Measurements from ENCODE around the gene SLC16A3.

Gene SLC16A3

DNA sequence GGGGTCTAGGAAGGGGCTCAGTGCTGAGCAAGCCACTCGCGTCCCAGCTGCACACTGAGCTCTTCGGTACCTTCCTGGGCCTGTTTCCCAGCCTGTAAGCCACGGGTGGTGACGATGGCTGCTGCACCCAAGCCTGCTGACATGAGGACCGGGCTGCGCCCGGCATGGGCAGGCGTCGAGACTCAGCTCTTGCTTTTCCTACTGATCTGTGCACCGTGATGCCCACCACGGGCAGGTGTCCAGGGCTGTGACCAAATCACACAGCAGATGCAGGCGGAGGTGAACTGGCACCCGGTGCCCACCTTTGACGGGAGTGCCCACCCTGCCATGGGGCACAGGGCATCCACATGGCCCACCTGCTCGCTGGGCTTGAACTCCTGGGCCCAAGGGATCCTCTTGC lies 34.1 kb upstream of the SLC16A3 start:
- H3K4me1 ChIP-seq (ENCODE audit: control insufficient read depth, low read depth, low read length), result no peaks in the 10 kb centered on the region
- H3K27me3 ChIP-seq (ENCODE audit: control insufficient read depth, insufficient read depth, low read length), result no peaks in the 10 kb centered on the region
- no peaks in the 10 kb centered on the region for H3K9me3 ChIP-seq (ENCODE audit: control insufficient read depth, low read depth, low read length)
- peaks cover 5% of the 10 kb centered on the region for H3K36me3 ChIP-seq (ENCODE audit: control insufficient read depth, low read depth, low read length)
- no peak overlapping the region for H3K4me3 ChIP-seq (ENCODE audit: low read length)
- no peak overlapping the region for H3K9ac ChIP-seq (ENCODE audit: low read length)
- no peak overlapping the region for H3K27ac ChIP-seq (ENCODE audit: low read length)

DNA sequence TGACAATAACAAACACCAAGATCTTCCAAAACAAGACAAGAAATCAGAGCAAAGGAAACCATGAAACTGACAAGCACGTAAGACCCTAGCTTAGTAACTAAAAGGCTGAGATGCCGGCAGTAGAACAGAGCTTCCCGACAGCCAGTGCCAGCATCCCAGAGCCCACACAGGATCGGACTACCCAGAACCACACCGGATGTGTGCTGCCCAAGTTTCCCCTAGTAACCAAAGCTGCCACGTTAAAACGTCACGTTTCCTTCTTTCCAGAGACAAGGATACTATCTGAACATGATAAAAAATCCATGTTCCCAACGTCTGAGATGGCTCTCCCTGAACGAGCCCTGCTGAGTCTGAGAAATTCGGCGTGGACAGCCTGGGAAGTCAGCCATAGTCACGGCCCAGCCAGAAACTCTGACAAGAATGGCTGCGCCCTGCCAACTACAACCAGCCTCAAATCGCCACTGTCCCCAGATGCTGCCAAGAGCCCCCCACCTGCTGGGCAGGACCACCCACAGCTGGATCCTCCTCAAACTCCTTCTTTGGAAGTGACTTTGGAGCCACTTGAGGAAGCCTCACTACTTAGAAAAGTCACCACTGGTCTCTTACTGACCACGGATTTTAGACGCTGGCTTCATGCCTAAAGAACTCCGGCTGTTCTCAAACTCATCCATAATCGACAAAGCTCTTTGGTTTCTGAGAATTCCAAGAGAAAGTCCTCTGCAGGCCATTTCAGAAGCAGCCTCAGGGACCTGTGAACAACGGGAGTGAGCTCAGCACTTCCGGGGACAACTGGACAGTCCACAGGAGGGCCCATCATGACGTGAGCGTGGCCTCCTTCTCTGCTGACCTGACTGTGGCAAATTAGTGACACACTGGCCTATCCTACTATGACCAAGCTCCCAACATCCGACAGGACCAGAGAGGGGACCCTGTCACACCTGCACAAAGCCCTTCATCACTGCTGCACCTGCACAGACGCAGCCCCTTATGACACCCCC lies 32.9 kb upstream of the SLC16A3 start:
- Histone ChIP-seq H3K36me3 (ENCODE audit: control insufficient read depth, low read depth, low read length) (peaks cover 5% of the 10 kb centered on the region), H3K4me3 (ENCODE audit: low read length) (no peak overlapping the region), H3K9ac (ENCODE audit: low read length) (no peak overlapping the region)

GRCh38 chr17:82198092-82198491 lies 30.8 kb upstream of the SLC16A3 start:
- no peak overlapping the region for H3K9ac ChIP-seq (ENCODE audit: low read length)
- peaks cover under 1% of the 10 kb centered on the region for H3K36me3 ChIP-seq (ENCODE audit: control insufficient read depth, low read depth, low read length)
- H3K9me3 ChIP-seq (ENCODE audit: control insufficient read depth, low read depth, low read length), result no peaks in the 10 kb centered on the region
- H3K4me1 ChIP-seq (ENCODE audit: control insufficient read depth, low read depth, low read length), result no peaks in the 10 kb centered on the region
- H3K27me3 ChIP-seq (ENCODE audit: control insufficient read depth, insufficient read depth, low read length), result no peaks in the 10 kb centered on the region
- H3K4me3 ChIP-seq (ENCODE audit: low read length), result no peak overlapping the region
- H3K27ac ChIP-seq (ENCODE audit: low read length), result no peak overlapping the region

More for the DNA sequence above, 32.9 kb upstream of the SLC16A3 start:
- H3K9me3 ChIP-seq (ENCODE audit: control insufficient read depth, low read depth, low read length), result no peaks in the 10 kb centered on the region
- no peak overlapping the region for H3K27ac ChIP-seq (ENCODE audit: low read length)
- no peaks in the 10 kb centered on the region for H3K4me1 ChIP-seq (ENCODE audit: control insufficient read depth, low read depth, low read length)
- no peaks in the 10 kb centered on the region for H3K27me3 ChIP-seq (ENCODE audit: control insufficient read depth, insufficient read depth, low read length)

DNA sequence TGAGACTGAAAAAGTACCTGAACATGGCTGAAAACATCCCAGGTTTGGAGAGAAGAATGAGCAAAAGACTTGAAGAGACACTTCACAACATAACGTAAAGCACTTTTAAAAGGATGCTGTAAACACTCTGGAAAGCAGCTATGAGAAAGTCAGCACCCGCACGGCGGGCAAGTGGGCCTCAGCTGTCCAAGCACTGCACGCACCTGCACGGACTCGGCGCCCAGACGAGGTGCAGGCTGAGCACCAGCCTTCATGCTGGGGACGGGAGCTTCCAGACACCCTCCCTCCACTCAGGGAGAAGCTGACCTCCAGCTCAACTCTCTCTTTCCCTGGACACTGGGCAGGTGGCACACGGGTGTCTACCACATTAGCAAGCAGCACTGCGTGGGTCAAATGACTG lies 29.3 kb upstream of the SLC16A3 start:
- H3K4me1 ChIP-seq (ENCODE audit: control insufficient read depth, low read depth, low read length), result no peaks in the 10 kb centered on the region
- H3K9me3 ChIP-seq (ENCODE audit: control insufficient read depth, low read depth, low read length), result no peaks in the 10 kb centered on the region
- no peak overlapping the region for H3K9ac ChIP-seq (ENCODE audit: low read length)
- H3K27ac ChIP-seq (ENCODE audit: low read length), result no peak overlapping the region
- H3K4me3 ChIP-seq (ENCODE audit: low read length), result no peak overlapping the region
- no peaks in the 10 kb centered on the region for H3K36me3 ChIP-seq (ENCODE audit: control insufficient read depth, low read depth, low read length)
- no peaks in the 10 kb centered on the region for H3K27me3 ChIP-seq (ENCODE audit: control insufficient read depth, insufficient read depth, low read length)

DNA sequence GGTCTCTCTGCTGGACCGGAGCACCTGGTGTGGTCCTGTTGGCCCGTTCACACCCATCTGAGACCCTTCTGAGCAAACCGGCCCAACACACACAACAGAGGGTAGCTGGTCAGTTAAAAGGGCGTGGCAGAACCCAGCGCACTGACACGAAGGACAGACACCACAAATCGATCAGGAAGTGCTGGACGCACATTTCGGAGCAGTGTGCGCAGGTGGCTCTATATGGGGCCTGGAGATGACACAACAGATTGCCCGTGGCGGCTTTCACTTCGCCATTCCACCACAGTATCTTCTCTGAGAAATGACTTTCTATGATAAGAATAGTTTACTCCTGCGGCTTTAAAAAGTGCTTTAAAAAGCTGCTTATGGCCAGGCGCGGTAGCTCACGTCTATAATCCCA lies 28.7 kb upstream of the SLC16A3 start:
- H3K4me1 ChIP-seq (ENCODE audit: control insufficient read depth, low read depth, low read length), result no peaks in the 10 kb centered on the region
- no peak overlapping the region for H3K9ac ChIP-seq (ENCODE audit: low read length)
- H3K36me3 ChIP-seq (ENCODE audit: control insufficient read depth, low read depth, low read length), result no peaks in the 10 kb centered on the region
- no peak overlapping the region for H3K27ac ChIP-seq (ENCODE audit: low read length)
- H3K4me3 ChIP-seq (ENCODE audit: low read length), result no peak overlapping the region
- H3K27me3 ChIP-seq (ENCODE audit: control insufficient read depth, insufficient read depth, low read length), result no peaks in the 10 kb centered on the region
- H3K9me3 ChIP-seq (ENCODE audit: control insufficient read depth, low read depth, low read length), result no peaks in the 10 kb centered on the region

- Histone ChIP-seq H3K9me3 (ENCODE audit: control insufficient read depth, low read depth, low read length) (no peaks in the 10 kb centered on the region), H3K4me3 (ENCODE audit: low read length) (no peak overlapping the region), H3K27ac (ENCODE audit: low read length) (no peak overlapping the region), H3K4me1 (ENCODE audit: control insufficient read depth, low read depth, low read length) (no peaks in the 10 kb centered on the region), H3K27me3 (ENCODE audit: control insufficient read depth, insufficient read depth, low read length) (no peaks in the 10 kb centered on the region), H3K36me3 (ENCODE audit: control insufficient read depth, low read depth, low read length) (no peaks in the 10 kb centered on the region), H3K9ac (ENCODE audit: low read length) (no peak overlapping the region)
These were observed 27.9 kb upstream of the SLC16A3 start for GRCh38 chr17:82200743-82201497.

GRCh38 chr17:82201498-82201910 lies 27.3 kb upstream of the SLC16A3 start:
- H3K27ac ChIP-seq (ENCODE audit: low read length), result no peak overlapping the region
- H3K9me3 ChIP-seq (ENCODE audit: control insufficient read depth, low read depth, low read length), result no peaks in the 10 kb centered on the region
- H3K4me1 ChIP-seq (ENCODE audit: control insufficient read depth, low read depth, low read length), result peaks cover 4% of the 10 kb centered on the region
- no peak overlapping the region for H3K4me3 ChIP-seq (ENCODE audit: low read length)
- H3K36me3 ChIP-seq (ENCODE audit: control insufficient read depth, low read depth, low read length), result no peaks in the 10 kb centered on the region
- no peaks in the 10 kb centered on the region for H3K27me3 ChIP-seq (ENCODE audit: control insufficient read depth, insufficient read depth, low read length)
- H3K9ac ChIP-seq (ENCODE audit: low read length), result no peak overlapping the region

GRCh38 chr17:82202981-82203380 lies 25.9 kb upstream of the SLC16A3 start:
- Histone ChIP-seq H3K27me3 (ENCODE audit: control insufficient read depth, insufficient read depth, low read length) (no peaks in the 10 kb centered on the region), H3K27ac (ENCODE audit: low read length) (no peak overlapping the region), H3K9ac (ENCODE audit: low read length) (no peak overlapping the region), H3K4me3 (ENCODE audit: low read length) (no peak overlapping the region), H3K9me3 (ENCODE audit: control insufficient read depth, low read depth, low read length) (no peaks in the 10 kb centered on the region), H3K4me1 (ENCODE audit: control insufficient read depth, low read depth, low read length) (peaks cover 4% of the 10 kb centered on the region), H3K36me3 (ENCODE audit: control insufficient read depth, low read depth, low read length) (no peaks in the 10 kb centered on the region)

DNA sequence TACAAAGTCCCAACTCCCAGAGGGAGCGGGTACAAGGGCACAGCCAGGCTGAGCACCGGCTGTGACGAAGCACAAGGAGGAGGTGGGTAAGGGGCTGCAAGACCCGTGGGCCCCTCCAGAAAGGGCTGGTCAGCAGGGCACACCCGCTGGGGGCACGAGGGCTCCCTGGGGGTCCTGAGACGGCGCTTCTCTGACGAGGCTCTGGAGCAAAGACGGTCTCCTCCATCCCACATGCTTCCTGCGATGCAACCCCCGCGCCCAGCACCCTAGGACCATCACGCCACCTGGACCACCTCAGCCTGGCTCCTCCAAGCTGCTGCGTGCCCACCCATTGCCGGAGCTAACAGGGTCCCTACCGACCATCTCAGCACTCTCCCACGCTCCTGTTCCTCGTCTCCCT lies 24.9 kb upstream of the SLC16A3 start:
- Histone ChIP-seq H3K9me3 (ENCODE audit: control insufficient read depth, low read depth, low read length) (no peaks in the 10 kb centered on the region), H3K36me3 (ENCODE audit: control insufficient read depth, low read depth, low read length) (no peaks in the 10 kb centered on the region), H3K27ac (ENCODE audit: low read length) (no peak overlapping the region), H3K27me3 (ENCODE audit: control insufficient read depth, insufficient read depth, low read length) (no peaks in the 10 kb centered on the region), H3K4me1 (ENCODE audit: control insufficient read depth, low read depth, low read length) (peaks cover 4% of the 10 kb centered on the region), H3K4me3 (ENCODE audit: low read length) (no peak overlapping the region), H3K9ac (ENCODE audit: low read length) (no peak overlapping the region)

DNA sequence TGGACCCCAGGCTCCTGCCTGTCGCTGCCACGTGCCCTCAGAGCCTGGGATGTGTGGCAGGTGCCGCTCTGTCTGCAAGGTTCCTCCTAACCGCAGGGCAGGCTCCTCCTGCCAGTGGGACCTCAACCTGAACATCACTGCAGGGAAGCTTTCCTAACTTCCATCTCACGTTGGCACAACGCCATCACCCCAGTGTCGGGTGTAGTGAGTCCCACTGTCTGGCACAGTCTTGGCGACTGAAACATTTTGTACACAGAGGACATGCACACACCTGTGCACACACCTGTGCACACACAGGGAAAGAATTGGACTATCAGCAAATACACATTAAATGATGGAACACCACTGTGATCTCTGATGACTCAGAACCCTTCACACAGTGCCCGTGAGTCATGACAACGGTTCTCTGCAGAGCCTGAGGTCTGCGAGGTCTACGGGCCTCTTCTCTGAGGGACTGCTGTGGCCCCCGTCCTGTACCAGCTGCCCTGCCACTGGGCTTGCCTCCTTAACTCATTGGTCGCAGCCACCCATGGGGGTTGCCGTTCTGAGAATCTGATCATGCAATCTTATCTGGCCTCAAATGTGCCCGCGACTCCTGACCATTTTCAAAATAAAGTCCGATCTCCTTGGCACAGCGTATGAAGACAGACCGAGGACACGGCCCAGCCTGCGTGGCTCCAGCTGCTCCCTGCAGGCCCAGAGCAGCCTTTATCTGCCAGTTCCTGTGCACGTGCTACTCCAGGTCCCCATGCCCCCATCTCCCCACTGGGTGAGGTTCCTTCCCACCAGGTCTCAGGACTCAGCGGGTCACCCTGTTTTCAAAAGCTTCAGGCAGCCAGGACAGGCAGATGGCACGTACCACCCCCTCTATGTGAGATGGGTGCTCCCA lies 23.8 kb upstream of the SLC16A3 start:
- peaks cover 4% of the 10 kb centered on the region for H3K4me1 ChIP-seq (ENCODE audit: control insufficient read depth, low read depth, low read length)
- no peak overlapping the region for H3K4me3 ChIP-seq (ENCODE audit: low read length)
- no peak overlapping the region for H3K9ac ChIP-seq (ENCODE audit: low read length)
- H3K27ac ChIP-seq (ENCODE audit: low read length), result no peak overlapping the region
- no peaks in the 10 kb centered on the region for H3K9me3 ChIP-seq (ENCODE audit: control insufficient read depth, low read depth, low read length)
- no peaks in the 10 kb centered on the region for H3K36me3 ChIP-seq (ENCODE audit: control insufficient read depth, low read depth, low read length)
- H3K27me3 ChIP-seq (ENCODE audit: control insufficient read depth, insufficient read depth, low read length), result no peaks in the 10 kb centered on the region

Data from iPS-18a (cell line).